IPS DF 4.7 (cell line): ENCODE data around the gene ZBTB45.
"Not testable (repeated sequence)": the region's sequence is repeated elsewhere in the genome, so short reads cannot be mapped to it uniquely, and the experiment has no call there.

ENCODE experiments used
- DNase-seq: peaks from one replicate; pipeline ENCODE4 v3.0.0-alpha.2; 2013; ENCODE audit warnings: low spot score; ENCODE audit errors: extremely low read depth

ZBTB45 gene

DNA sequence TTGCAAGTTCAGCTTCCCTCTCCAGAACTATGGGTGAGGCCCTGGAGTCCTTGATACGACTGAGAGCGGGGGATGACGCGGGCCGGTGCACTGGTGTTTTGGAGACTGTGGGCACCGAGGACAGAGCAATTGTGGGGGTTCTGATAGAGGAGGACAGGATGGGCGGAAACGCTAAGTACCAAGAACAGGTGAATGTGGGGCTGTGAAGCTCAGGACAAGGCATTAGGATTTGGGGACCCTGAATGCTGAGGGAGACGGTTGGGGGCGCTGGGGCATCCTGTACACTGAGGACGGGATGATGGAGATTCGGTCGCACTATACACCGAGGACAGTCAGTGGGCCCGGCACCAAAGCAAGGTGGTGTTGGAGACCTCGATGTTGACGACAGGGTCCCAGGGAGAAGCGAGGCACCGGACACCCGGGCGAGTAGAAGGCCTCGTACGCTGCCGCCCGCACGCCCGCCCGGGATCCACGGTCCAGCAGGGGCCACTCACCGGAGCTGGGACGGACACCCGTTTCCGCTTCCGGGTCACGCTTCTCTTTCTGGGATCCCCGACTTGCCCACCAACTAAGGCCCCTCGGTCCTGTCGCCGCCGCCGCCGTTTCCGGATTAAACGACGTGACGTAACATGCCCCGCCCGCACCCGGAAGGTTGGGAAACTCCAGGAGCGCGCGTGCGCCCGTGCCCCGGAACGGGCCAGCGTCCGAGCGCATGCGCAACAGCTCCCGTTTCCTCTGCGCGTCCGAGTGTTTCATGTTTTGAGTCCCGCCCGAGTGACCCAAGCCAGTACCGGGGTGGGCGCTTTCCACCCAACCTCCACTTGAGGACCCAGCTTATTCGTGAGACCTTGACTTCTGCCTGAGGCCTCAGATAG lies 35.1 kb upstream of the ZBTB45 start, which contains the start of gene CHMP2A:
Gene CHMP2A, minus strand, starts transcription at position 612 of the 875 bp plus-strand sequence. CDS start 893 bp downstream, outside the sequence.
- DNase-seq, result no peak

DNA sequence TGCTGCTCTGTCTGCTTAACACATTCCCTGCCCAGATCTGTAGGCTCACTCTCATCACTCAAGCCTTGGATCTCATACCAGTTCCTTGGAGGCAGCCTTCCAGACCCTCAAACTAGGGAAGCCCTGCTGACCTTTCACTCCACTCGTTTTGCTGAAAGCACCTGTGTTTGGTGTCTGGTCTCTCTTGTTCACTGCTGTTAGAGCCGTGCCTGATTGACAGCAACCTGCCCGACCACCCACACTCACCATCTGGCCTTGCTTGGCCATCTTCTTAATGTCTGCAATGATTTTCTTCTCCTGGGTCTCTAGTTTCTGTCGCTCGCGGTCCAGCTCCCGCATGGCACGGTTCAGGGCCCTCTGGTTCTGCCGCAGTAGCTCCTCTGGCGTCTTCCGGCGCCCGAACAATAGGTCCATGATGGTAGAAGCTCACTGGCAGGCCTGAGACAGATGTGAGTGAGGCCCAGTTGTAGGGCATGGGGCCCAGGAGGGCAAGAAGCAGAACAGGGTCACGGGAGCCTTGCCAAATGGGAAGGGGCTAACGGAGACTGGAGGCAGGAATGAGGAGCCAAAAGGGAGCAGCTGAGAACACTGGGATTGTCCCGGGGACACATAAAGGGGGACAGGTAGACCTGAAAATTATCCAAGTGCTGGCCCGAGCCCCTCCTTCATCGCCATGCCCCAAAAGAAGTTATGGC lies 34.3 kb upstream of the ZBTB45 start:
- DNase-seq, result no peak

DNA sequence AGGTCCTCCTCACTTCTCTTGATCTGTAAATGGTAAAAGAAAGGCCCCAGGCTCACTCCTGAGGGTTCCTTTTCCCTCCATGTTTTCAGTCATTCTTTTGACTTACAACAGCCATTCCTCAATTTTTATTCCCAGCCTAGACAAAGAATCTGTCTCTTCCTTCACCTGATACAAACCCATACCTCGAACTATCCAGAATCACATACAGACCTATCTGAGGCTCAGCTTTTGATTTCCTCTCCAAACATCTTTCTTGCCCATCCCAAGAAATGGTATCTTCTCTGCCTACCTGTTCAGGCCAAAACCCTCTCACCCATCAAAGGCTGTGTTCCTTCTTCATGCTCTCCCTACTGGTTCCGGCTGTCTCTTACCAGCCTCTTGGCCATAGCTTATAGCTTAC lies 33.0 kb upstream of the ZBTB45 start:
- no peak for DNase-seq

DNA sequence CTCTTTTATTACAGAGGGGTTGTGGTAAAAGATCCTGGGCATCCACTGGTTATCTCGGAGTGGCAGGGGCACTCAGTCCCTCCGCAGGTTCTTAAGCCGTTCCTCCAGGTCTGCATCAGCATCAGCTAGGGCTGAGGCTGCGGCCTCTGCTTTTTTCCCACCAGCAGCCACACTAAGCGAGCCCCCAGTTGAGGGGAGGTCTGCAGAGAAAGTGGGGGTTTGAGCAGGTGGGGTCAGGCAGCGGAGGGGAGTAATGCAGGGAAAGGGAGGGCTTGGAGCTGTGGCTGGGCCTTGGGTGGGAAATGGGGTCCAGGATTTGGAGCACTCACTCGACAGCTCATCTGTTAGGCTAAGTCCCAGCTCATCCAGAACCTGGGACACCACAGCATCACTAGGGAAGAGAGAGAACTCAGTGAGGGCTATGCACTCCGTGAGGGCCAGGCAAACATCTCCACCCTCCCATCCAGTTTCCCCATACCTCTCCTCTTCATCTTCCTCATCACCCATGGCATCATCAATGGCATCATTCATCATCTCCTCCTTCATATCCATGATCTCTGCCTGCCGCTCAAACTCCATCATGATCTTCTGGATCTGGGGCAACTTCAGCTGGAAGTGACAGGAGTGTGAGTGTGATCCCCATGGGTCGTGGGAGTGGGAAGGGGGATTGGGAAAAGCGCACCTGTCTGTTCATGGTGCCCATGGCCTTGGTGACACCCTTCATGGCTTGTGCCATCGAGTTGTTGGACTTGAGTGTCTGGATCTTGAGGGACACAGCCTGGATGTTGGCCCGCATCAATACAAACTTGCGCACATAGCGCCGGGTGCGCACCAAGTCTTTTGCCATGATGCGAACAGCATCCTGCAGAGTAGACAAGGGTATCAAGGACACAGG lies 32.2 kb upstream of the ZBTB45 start:
- no peak for DNase-seq

DNA sequence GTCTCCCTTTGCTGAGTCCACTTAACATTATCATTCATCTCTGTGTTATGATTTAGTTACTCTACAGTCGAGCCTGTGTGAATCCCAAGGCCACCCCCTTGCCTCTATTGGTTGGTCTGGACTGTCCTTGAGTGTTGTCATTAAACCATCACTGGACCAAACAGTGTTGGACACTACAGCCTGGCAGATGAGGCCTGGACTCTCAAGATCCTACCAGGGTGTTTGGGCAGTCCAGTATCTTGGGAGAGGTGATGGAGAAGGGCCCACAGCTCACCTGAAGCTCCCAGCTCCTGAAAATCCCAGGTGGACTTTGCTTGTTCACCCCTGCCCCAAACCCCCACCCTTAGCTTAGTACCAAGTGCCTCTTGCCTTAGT lies 31.5 kb upstream of the ZBTB45 start:
- DNase-seq, result no peak

DNA sequence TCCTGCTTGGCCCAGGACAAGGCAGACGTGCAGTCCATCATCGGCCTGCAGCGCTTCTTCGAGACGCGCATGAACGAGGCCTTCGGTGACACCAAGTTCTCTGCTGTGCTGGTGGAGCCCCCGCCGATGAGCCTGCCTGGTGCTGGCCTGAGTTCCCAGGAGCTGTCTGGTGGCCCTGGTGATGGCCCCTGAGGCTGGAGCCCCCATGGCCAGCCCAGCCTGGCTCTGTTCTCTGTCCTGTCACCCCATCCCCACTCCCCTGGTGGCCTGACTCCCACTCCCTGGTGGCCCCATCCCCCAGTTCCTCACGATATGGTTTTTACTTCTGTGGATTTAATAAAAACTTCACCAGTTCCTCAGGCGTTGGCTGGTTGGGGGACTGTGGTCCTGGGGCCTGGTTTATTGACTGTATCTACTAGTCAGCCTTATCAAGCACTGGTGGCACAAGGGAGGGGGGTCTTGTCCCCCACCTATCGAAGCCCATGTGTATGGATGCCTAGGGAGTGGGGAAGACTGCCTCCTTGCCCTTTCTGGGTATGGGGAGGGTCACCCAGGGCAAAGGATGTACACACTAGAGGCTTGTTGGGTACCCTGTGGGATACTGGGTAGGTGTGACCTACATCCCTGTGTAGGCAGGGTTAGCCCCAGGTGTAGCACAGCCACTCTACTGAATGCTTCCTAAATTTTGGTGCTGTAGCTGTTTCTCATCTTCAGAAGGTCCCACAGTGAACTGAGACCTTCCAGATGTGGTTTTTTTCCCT lies 30.9 kb upstream of the ZBTB45 start:
- DNase-seq, result no peak

DNA sequence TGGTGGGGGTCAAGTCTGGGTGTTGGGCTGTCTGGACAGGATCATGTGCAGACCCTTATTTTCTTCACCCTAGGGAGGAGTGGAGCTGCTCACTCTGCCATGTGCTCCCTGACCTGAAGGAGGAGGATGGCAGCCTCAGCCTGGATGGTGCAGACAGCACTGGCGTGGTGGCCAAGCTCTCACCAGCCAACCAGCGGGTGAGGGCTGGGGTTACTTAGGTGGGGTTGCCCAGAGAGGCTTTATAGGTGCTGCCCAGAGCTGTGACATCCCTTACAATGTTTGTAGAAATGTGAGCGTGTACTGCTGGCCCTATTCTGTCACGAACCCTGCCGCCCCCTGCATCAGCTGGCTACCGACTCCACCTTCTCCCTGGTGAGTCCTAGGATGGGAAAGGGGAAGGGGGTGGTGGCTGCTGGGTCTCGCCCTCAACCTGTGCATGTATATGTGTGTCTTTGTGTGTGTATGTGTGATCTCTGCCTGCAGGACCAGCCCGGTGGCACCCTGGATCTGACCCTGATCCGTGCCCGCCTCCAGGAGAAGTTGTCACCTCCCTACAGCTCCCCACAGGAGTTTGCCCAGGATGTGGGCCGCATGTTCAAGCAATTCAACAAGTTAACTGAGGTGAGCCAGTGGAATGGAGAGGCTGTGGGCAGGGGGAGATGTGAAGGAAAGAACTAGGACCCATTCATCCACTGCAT lies 30.2 kb upstream of the ZBTB45 start:
- DNase-seq, result no peak

DNA sequence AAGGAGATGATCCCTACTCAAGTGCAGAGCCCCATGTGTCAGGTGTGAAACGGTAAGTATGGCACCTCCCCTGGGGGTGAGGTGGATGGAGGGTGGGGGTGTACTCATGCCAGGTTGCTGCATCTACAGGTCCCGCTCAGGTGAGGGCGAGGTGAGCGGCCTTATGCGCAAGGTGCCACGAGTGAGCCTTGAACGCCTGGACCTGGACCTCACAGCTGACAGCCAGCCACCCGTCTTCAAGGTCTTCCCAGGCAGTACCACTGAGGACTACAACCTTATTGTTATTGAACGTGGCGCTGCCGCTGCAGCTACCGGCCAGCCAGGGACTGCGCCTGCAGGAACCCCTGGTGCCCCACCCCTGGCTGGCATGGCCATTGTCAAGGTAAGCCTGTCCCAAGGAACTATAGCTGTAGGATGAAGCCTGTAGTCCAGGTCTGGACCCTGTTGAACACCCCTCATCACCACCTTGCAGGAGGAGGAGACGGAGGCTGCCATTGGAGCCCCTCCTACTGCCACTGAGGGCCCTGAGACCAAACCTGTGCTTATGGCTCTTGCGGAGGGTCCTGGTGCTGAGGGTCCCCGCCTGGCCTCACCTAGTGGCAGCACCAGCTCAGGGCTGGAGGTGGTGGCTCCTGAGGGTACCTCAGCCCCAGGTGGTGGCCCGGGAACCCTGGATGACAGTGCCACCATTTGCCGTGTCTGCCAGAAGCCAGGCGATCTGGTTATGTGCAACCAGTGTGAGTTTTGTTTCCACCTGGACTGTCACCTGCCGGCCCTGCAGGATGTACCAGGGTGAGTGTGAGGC lies 29.5 kb upstream of the ZBTB45 start:
- DNase-seq, result no peak

DNA sequence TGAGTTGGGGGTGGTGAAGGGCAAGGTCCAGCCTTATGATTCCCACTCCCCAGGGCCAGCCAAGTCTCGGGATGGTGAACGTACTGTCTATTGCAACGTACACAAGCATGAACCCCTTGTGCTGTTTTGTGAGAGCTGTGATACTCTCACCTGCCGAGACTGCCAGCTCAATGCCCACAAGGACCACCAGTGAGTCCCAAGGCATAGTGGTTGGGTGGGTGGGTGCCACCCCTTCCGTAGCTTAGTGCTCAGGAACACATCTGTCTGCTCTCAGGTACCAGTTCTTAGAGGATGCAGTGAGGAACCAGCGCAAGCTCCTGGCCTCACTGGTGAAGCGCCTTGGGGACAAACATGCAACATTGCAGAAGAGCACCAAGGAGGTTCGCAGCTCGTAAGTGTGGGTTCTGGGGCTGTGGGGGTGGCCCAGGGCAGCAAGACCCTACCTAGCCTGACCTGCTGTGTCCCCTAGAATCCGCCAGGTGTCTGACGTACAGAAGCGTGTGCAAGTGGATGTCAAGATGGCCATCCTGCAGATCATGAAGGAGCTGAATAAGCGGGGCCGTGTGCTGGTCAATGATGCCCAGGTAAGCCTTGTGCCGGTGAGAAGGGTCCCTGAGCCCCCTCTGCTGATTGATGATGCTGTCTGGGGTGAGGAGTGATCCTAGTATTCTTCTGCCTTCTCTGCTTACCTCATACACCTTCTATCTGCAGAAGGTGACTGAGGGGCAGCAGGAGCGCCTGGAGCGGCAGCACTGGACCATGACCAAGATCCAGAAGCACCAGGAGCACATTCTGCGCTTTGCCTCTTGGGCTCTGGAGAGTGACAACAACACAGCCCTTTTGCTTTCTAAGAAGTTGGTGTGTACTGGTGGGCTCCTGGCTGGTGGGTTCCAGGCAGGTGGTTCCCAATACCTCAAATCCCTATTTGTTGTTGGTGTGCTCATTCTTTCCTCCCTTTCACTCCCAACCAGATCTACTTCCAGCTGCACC lies 28.0 kb upstream of the ZBTB45 start:
- no peak for DNase-seq

DNA sequence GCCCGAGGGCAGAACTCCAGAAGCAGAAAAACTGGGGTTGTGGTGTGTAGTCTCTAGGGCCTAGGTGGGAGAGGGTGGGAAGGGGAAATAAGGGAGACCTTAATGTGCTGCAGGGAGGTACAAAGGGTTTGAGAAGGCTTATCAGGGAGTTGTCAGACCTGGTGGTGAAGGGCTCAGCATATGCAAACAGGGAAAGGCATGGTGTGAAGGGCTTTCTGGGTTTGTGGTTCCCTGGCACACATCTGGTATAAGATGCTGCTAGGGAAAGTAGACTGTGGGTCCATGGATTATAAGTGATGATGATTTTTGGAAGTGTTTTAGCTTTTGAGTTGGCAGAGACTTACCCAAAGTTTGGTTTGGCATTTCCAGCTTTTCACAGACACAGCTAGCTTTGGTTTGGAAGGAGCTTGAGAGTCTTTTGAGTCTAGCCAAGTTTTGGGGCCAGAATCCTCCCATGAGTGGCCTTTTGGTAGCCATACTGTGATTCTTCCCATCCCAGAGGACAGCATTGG lies 26.5 kb upstream of the ZBTB45 start:
- DNase-seq, result no peak

DNA sequence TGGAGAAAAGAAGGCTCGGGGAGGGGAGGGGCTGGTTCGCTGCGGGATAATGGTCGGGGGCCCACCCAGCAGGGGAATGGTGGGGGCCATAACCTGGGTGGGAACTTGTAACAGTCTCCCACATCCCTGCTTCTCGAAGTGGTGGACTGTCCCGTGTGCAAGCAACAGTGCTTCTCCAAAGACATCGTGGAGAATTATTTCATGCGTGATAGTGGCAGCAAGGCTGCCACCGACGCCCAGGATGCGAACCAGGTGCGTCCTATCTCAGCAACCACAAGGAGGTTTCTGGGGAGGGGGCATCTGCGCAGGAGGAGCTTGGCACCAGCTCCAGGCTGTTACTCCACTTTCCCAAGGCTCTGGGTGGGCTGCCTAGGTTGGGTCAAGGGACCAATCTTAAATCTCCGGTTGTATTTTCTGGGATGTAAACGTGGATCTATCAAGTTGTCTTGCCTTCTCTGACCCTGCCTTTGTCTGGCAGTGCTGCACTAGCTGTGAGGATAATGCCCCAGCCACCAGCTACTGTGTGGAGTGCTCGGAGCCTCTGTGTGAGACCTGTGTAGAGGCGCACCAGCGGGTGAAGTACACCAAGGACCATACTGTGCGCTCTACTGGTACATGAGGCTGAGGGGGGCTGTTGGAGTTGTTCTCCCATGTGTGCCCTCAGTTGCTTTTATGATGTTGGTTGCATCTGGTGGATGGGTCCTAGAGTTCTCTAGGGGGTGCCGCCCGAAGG lies 25.8 kb upstream of the ZBTB45 start:
- DNase-seq, result no peak

DNA sequence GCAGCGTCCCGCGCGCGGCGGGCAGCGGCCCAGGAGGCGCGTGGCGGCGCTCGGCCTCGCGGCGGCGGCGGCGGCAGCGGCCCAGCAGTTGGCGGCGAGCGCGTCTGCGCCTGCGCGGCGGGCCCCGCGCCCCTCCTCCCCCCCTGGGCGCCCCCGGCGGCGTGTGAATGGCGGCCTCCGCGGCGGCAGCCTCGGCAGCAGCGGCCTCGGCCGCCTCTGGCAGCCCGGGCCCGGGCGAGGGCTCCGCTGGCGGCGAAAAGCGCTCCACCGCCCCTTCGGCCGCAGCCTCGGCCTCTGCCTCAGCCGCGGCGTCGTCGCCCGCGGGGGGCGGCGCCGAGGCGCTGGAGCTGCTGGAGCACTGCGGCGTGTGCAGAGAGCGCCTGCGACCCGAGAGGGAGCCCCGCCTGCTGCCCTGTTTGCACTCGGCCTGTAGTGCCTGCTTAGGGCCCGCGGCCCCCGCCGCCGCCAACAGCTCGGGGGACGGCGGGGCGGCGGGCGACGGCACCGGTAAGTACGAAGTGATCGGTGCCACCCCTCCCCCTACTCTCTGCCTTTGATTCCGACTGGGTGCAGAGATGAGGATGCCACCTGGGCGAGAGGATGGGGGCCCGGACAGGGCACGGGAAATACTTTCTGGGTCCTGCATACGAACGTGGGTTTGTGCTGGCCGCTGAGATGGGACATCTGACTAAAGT lies 25.1 kb upstream of the ZBTB45 start:
- DNase-seq, result no peak

DNA sequence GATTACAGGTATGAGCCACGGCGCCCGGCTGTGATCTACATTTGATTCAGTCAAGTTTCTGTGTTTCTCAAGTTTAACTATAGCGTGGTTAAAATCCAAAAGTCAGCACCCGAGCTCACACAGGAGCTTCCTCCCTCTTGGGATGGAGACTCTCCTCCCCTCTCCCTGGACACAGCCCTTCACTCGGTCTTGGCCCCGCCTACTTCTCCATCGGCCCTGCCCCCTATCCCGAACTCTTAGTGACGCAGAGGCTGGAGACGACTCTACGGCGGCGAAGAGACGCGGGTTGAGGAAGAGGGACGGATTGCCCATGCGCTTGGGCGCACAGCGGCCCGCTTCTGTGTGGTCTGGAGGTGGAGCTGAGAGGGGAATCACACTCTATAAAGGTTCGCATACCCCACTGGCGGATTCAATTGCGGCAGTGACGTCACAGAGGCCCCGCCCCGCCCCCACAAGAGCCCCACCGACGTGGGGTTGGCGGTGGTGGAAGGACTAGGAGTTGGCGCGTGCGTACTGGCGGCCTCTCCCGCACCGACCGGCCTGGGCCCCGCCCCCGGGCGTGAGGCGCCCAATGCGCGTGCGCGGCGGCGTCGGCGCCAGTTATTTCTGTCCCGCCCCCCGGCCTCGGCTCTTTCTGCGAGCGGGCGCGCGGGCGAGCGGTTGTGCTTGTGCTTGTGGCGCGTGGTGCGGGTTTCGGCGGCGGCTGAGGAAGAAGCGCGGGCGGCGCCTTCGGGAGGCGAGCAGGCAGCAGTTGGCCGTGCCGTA lies 24.4 kb upstream of the ZBTB45 start, which contains the start of gene TRIM28:
Gene TRIM28, plus strand, starts transcription at position 239 of the 765 bp plus-strand sequence. CDS start 694 bp downstream, outside the sequence.
- no peak for DNase-seq

DNA sequence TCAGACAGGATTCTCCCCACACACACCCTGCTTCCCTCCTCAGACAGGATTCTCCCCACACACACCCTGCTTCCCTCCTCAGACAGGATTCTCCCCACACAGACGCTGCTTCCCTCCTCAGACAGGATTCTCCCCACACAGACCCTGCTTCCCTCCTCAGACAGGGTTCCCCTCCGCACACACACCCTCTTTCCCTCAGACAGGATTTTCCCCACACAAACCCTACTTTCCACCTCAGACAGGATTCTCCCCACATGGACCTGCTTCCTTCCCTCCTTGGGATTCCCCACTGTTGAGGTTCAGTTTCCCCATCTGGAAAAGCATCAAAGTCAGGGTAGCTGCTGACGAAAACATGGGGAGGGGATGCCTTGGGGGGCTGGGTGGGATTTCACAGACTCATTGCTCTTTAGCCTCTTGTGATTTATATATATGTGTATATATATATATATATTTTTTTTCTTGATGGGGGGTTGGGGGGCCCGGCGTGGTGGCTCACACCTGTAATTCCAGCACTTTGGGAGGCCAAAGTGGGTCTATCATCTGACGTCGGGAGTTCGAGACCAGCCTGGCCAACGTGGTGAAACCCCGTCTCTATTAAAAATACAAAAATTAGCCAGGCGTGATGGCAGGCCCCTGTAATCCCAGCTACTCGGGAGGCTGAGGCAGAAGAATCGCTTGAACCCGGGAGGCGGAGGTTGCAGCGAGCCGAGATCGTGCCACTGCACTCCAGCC lies 23.2 kb upstream of the ZBTB45 start:
- DNase-seq, result not testable (repeated sequence)

DNA sequence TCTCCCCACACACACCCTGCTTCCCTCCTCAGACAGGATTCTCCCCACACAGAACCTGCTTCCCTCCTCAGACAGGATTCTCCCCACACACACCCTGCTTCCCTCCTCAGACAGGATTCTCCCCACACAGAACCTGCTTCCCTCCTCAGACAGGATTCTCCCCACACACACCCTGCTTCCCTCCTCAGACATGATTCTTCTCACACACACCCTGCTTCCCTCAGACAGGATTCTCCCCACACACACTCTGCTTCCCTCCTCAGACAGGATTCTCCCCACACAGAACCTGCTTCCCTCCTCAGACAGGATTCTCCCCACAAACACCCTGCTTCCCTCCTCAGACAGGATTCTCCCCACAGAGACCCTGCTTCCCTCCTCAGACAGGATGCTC lies 19.6 kb upstream of the ZBTB45 start:
- DNase-seq, result not testable (repeated sequence)
